ENCODE results near the gene DDOST.

The DDOST gene

DNA sequence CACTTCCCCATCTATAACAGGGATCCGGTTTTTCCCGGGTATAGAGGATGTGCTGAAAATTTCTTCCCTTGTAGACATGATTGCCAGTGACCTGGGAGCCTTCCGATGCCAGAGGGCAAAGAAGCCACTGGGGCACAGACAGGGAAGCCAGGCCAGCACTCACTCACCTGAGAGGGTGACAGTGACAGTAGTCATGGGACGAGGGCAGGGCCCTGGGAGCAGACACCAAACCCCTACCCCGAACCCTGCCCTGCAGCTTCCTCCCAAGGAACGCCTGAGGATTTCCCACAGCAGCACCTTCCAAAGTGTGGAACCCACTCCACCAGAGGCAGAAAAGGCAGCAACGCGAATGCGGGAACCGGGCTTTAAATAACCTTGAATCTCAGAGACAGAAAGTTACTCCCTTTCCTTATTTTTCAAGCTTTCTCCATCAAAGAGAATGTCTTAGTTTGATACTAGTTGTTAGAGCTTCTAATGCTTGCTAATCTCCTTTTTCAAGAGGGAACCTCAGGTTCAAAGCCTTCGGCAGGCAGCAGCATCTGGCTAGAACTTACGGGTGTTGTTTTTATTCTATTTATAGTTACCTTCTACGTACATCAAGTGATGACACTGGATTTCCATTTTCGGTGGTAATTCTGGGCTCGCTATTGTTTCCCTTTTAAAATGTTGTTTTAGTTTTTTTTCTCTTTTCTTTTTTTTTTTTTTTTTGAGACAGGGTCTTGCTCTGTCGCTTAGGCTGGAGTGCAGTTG, 2.8 kb downstream of the DDOST start:
- FAIRE-seq: no peak

DNA sequence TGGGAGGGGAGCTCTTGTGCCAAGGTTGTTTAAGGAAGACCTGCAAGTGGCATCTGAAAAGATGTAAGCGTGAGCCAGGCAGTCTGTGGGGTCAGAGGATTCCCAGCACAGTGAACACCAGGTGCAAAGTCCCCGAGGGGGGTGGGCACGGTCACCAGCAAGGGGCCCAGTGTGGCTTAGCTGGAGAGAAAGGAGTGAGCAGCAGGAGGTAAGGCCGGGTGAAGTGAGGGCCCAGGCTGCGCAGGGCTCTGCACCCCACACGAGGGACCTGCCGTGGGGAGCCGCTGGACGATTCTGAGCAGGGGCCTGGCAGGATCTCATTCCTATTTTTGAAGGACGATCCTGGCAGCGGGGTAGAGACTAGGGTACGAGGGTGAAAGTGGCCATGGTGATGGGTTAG, 4.1 kb downstream of the DDOST start:
- no peak for FAIRE-seq

DNA sequence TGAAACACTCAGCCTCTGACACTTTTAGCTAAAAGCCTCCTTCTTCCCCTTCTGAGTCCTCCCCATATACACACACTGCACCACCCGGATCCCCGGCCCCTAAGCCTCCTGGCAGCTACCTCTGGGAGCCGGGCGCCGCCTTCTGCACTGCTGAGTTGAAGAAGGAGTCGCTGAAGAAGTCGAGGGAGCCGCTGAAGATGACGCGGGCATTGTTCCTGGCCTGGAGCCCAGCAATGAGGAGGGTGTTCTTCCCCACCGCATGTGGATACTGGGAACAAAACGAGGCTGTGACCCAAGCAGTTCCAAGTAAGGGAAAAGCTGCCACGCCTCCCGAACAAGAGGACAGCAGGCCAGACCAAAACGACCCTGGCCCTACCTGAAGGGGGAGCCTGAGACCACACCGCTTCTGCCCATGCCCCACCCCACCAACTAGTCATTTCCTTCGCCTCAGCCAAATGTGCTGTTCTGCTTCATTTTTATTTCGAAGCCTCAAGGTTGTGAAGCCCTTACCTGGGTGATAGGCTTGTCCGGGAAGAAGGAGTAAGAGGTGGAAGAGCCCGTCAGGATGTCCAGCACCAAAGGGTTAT, 7.0 kb downstream of the DDOST start:
- FAIRE-seq: no peak

DNA sequence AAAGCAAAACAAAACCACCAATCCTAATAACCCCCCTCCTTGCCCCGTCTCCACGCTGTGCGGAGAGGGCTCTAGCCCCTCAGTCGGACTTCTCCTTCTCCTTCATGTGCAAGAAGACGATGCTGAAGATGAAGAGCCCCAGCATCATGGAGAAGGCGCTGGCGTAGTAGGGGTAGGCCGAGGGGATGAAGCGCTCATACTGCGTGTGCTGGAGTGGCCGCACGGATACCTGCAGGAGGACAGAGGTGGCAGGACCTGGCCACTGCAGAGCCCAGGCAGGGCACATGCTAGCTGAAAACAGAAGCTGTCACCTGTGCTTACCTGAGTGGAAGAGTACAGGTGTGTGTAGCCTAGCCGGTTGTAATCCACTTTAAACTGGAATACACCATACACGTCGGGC, 8.9 kb downstream of the DDOST start:
- FAIRE-seq: no peak

DNA sequence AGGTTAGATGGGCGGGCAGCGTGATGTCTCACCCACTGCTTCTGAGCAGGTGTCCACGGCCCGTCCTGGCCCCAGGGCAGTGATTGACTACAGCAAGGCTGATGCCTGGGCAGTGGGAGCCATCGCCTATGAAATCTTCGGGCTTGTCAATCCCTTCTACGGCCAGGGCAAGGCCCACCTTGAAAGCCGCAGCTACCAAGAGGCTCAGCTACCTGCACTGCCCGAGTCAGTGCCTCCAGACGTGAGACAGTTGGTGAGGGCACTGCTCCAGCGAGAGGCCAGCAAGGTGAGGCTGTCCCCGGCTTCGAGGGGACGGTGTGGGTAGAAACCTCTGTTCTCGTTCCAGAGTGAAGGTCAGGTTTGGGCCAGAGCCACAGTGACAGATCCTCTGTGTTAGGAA, 12.2 kb downstream of the DDOST start:
- no peak for FAIRE-seq

DNA sequence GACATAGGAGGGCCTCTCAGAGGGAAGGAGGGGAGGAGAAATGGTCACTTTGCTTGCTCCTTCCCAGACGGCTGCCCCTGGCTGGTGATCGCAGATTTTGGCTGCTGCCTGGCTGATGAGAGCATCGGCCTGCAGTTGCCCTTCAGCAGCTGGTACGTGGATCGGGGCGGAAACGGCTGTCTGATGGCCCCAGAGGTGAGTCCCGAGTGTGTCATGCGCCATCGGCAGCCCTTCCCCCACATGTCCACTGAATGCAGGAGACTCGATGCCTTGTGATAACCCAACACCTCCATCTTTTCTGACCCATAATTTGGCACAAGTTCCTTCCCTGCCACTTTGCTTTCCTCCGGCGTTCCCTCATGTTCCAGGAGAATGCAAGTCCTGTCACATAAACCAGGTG, 12.7 kb downstream of the DDOST start:
- no peak for FAIRE-seq

DNA sequence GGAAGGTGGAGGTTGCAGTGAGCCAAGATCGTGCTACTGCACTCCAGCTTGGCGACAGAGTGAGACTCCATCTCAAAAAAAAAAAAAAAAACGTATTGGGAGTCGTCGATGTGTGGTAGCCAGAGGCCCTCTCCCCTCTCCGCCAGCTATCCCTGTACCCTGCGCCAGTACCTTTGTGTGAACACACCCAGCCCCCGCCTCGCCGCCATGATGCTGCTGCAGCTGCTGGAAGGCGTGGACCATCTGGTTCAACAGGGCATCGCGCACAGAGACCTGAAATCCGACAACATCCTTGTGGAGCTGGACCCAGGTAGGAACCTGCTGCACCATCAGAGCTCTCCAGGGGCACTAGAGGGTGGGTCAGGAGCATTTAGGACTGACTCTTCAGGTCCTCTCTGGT, 15.8 kb downstream of the DDOST start:
- FAIRE-seq: no peak

DNA sequence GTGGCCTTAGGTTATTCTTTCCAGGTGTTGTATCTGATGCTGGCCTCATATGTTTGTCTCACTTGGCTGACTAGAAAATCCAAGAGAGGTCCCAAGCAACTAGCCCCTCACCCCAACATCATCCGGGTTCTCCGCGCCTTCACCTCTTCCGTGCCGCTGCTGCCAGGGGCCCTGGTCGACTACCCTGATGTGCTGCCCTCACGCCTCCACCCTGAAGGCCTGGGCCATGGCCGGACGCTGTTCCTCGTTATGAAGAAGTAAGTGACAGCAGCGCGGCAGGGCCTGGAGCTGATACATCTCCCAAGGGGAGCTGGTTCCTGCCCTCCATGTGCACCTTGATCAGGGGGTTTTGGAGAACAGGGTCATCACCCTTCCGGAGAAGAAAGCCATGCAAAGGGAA, 16.8 kb downstream of the DDOST start:
- FAIRE-seq: no peak

DNA sequence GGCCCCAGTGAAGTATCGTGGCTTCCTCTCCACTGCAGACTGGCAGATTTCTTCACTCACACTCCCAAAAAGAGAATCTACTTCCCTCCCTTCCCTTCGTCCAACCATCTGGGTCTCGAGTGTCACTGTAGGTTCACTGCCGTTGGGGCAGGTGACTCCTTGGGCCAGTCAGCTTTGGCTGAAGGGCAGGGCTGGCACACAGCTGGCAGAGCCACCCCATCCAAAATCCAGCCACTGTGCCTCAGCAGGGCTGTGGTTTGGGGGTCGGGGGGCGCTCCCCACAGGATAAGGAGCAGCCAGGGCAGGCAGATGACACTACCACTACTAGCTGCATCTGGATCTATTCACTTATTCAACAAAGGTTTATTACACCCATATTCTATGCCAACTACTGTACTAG, 18.1 kb downstream of the DDOST start:
- no peak for FAIRE-seq

DNA sequence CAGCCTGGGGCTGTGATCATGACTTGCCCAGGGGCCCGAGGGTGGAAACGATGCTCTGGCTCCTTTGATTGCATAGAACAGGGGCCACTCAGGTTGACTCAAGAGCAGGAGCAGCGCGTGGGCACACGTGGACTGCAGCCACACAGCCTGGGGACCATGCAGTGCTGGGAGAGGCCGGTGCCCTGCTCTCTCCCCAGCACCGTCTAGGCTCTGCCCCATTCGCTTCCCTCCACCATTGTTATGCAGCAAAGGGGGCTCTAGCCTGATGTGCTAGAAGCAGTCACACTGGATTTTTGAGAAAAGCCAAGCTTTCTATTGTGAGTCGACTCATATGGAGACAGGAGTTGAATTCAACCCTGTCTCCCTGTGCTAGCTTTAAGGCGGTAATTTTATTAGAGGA, 19.2 kb downstream of the DDOST start:
- no peak for FAIRE-seq

DNA sequence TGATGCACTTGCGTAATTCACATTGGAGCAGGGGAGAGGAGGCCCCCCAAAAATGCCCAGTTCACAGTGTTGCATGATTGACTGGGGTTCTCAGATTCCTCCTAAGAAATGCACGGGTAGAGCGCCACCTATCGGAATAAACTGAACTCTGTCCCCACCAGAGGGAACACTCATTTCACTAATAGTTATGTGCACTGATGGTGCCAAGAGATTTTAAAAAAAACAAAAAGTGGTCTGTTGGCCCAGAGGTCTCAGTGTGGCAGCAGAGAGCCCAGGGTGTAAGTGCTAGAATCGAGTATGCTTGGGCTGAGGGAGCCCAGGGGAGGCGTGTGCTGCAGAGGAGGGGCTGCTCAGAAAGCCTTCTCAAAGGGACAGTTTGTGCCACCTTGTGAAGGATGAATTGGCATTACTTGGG, 21.0 kb downstream of the DDOST start:
- FAIRE-seq: no peak

DNA sequence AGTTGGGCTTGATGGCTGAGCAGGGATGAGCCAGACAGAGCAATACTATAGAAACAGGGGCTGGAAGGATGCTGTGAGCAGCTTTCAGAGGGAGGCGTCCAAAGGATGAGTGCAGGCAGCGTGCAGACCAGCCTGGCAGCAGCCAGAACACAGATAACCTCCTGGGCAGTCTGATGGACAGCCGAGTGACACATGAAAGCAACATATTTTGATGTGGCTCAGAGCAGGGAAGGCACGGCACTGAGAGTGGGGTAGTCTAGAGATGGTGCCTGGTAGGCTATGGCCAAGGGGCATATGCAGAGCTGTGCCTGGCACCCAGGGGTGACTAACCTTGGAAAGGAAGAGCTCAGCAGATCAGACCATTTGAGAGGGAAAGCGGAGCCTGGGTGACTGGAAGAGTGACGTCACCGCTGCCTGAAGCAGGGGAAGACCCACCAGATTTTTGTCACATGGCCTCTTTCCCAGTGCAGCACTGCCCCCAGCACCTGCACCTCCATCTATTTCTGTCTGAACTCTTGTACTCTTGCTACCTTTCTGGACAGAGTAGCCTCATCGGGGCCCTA, 24.3 kb downstream of the DDOST start:
- no peak for FAIRE-seq

DNA sequence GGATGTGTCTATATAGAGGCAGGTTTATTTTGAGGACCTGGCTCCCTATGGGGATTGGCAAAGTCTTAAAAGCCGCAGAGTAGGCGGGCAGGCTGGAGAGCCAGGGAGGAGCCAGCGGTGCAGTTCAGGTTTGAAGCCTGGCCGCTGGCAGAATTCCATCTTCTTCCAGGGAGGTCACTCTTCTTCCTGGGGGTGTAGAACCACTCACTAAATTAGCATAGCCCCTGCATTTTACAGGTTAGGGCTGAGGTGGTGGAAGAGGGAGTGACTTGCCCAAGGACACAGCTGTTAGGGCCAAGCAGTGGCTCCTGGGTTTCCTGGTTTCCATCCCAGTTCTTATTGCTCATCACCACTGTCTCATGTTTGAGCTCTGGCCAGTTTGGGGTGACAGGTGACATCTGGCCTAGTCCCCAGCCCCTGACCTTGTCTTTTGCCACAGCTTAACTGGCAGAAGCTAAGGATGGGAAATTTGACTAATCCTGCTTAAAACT, 26.5 kb downstream of the DDOST start:
- FAIRE-seq: no peak

DNA sequence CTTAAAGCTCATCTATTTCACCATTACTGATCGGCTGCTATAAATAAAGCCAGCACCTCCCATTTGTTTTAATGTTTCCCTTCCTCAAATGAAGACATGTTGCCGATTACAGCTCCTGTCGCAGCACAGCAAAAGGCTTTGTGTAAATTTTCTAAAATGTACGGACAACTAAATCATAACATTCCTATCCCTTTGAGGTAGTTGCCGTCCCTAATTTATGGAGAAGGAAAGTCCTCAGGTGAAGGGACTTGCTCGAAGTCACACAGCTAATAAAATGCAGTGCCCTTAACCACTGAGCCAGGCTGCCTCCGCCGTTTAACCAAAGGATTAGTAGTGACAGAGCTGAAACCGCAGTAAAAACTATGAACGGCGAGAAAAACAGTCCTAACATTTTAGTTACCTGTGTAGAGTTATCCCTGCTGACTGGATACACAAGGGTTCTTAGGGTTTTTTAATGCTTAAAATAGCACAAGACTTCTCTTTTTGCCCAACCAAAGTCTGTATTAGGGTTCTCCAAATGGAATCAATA, 27.0 kb downstream of the DDOST start:
- FAIRE-seq: no peak

DNA sequence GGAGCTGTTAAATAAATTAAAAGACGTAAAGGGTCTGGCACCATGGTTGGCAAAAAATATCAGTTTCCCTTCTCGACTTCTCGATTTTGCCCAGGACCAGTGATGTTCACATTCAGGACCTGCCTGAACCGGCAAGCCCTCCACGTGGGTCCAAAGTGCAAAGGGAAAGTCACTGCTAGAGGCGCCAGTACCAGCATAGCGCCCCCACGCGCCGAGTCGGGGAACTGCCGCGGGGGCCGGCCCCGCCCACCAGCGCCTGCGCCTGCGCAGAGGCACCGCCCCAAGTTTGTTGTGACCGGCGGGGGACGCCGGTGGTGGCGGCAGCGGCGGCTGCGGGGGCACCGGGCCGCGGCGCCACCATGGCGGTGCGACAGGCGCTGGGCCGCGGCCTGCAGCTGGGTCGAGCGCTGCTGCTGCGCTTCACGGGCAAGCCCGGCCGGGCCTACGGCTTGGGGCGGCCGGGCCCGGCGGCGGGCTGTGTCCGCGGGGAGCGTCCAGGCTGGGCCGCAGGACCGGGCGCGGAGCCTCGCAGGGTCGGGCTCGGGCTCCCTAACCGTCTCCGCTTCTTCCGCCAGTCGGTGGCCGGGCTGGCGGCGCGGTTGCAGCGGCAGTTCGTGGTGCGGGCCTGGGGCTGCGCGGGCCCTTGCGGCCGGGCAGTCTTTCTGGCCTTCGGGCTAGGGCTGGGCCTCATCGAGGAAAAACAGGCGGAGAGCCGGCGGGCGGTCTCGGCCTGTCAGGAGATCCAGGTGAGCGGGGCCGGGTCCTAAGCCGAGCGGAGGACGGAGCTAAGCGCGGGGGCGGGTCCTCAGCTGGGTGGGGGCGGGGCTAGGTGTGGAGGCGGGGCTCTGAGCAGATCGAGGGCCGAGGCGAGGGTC, 27.7 kb downstream of the DDOST start, which contains the start of gene PINK1:
PINK1 (plus strand) TSS at position 269 of the 875 bp plus-strand sequence; CDS start at position 360, 91 bp downstream.
- FAIRE-seq: no peak

DNA sequence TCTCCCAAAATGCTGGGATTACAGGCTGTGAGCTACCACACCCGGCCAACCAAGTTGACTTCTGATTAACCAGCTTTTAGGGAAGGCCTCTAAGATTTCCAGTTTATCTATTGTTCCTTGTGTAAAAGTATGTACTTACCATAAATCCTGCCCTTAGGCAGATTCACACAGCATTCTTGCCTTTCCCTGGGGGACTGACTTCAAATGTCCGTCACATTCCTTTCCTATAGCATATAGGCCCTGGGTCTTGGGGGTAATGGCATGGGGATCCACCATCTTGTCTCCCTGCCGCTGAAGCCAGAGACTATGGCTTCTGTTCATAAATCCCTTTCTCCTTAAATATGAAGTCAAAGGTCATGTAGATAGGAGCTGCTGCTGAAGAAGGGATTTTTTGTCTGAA, 28.8 kb downstream of the DDOST start:
- no peak for FAIRE-seq

DNA sequence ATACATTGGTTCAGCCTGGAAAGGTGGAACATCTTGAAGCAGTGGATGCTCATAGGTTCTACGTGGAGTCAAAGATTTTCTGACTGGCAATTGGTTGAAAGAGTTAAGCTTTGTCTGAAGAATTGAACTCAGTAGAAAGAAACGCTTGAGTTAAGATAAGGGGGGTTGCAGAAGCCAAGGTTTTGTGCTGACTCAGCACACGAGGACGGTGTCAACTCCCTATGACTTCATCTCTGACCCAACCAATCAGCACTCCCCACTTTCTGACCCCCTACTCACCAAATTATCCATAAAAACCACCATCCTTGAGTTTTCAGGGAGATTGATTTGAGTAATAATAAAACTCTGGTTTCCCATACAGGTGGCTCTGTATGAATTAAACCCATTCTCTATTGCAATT, 30.4 kb downstream of the DDOST start:
- FAIRE-seq: no peak

DNA sequence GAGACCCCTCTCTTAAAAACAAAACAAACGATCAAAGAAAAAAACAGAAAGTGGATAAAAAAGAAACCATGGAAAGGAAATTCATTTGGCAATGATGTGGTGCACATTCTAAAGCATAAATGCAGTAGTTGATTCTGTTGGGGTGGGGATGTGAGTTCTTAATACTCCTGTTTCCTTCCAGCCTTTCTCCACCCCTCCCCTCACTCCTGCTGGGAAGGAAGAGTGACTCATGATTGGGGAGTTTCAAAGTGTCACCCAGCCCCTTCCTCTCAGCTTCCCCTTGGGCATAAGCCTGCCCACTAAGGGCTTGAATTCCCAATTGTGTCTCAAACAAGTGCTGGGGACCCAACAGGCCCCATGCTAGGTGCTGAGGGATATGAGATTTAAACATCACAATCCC, 34.6 kb downstream of the DDOST start:
- FAIRE-seq: no peak

DNA sequence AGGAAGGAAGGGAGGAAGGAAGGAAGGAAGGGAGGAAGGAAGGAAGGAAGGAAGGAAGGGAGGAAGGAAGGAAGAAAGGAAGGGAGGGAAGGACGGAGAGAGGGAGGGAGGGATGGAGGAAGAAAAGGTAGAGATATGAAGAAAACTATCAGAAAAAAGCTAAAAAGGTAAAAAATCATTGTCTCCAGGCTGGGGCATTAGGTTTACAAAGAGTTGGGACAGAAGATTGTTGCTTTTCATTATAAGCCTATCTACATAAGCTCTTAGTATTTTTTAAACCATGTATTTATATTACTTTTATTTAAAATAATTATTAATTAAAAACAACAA, 35.1 kb downstream of the DDOST start:
- FAIRE-seq: no peak

DNA sequence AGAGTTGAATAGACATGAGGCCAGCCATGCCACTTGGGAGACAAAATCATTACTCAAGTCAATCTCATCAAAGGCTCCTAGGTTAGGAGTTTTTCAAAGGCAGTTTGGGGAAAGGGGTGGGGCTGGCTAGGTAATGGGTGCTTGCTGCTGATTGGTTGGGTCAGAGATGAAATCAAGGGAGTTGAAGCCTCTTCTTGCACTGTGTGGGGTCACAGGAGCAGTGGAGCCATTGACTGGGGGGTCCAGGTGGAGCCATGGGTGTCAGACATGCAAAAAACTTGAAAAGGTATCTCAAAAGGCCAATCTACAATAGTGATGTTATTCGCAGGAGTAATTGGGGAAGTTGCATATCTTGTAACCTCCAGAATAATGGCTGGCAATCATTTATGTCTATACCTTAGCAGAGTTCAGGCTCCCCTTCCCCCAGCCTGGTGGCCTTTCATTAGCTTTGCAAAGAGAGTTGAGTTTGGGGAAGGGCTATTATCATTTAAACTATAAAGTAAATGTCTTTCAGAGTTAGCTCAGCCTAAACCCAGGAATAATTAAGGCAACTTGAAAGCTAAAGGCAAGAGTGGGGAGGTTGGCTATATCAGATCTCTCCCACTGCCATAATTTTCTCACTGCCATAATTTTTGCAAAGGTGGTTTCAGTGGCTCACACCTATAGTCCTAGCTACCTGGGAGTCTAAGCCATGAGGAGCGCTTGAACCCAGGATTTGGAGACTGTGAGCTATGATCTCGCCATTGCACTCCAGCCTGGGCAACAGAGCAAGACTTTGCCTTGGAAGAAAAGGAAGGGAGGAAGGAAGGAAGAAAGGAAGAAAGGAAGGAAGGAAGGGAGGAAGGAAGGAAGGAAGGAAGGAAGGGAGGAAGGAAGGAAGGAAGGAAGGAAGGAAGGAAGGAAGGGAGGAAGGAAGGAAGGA, 35.7 kb downstream of the DDOST start:
- FAIRE-seq: no peak

DNA sequence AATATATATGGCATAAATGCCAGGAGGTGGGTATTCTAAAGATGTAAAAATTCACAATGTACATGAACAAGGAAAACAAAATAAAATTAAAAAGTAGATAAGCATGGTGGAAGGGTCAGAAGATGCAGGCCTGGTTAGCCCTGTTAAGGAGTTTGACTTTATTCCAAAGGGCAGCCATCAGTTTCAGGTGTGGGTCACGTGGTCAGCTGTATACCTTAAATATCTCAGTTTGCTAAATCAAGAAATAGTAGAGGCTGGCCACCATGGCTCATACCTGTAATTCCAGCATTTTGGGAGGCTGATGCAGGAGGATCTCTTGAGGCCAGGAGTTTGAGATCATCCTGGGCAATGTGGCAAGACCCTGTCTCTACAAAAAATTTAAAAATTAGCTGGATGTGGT, 36.5 kb downstream of the DDOST start:
- FAIRE-seq: no peak

DNA sequence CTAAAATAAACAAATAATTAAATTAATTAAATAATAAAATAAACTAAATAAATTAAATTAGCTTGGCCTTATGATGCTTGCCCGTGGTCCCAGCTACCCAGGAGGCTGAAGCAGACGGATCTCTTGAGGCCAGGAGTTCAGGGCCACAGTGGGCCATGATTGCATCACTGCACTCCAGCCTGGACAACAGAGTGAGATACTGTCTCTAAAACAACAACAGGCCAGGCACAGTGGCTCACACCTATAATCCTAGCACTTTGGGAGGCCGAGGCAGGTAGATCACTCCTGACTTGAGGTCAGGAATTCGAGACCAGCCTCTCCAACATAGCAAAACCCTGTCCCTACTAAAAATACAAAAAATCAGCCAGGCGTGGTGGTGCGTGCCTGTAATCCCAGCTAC, 40.2 kb downstream of the DDOST start:
- no peak for FAIRE-seq
